A549 (cell line): ENCODE measurements around the gene TIMM44.

Experiments
- EP300 ChIP-seq, 2 experiments: fragments of >200 bp; sonication (Bioruptor Twin); formaldehyde crosslinking; IDR thresholded peaks; 2 replicates in 1 of 2; 3 replicates in 1 of 2; pipeline ENCODE4 v1.6.1; 2016 to 2017
- JUN ChIP-seq, 2 experiments: fragments of >200 bp; sonication (Bioruptor Twin); formaldehyde crosslinking; IDR thresholded peaks; 2 replicates in 1 of 2; 3 replicates in 1 of 2; pipeline ENCODE4 v1.6.1; 2016 to 2017
- KDM1A ChIP-seq: fragments of 200-600 bp; sonication (generic); IDR thresholded peaks from 2 replicates; pipeline ENCODE4 v1.6.1; 2016; ENCODE audit warnings: low read depth, mild to moderate bottlenecking
- MAFK ChIP-seq: fragments of 450-650 bp; IDR thresholded peaks from 2 replicates; pipeline ENCODE4 v1.6.1; 2014; ENCODE audit not compliant: partially characterized antibody
- MAZ ChIP-seq: fragments of 150-350 bp; IDR thresholded peaks from 2 replicates; pipeline ENCODE4 v1.6.1; 2014; ENCODE audit warnings: antibody characterized with exemption, low read depth, low read length, borderline replicate concordance
- POLR2A ChIP-seq: IDR thresholded peaks from 2 replicates; pipeline ENCODE4 v1.6.1; 2012; ENCODE audit warnings: mild to moderate bottlenecking, low read length
- USF2 ChIP-seq: fragments of 450-650 bp; IDR thresholded peaks from 2 replicates; pipeline ENCODE4 v1.6.1; 2014; ENCODE audit warnings: antibody characterized with exemption
- TF ChIP-seq, protein P1 (sequence below): fragments of >200 bp; sonication (Bioruptor Twin); formaldehyde crosslinking; IDR thresholded peaks from 3 replicates; pipeline ENCODE4 v1.5.1; 2016
- TF ChIP-seq, protein P2 (sequence below): fragments of >200 bp; sonication (Bioruptor Twin); formaldehyde crosslinking; IDR thresholded peaks from 3 replicates; pipeline ENCODE4 v1.6.1; 2016
- TF ChIP-seq, protein P3 (sequence below): fragments of 250-450 bp; sonication (Bioruptor Pico); IDR thresholded peaks from 2 replicates; pipeline ENCODE4 v1.5.0; 2020; ENCODE audit warnings: low read depth, mild to moderate bottlenecking, moderate library complexity

- TF ChIP-seq, protein P1, sequence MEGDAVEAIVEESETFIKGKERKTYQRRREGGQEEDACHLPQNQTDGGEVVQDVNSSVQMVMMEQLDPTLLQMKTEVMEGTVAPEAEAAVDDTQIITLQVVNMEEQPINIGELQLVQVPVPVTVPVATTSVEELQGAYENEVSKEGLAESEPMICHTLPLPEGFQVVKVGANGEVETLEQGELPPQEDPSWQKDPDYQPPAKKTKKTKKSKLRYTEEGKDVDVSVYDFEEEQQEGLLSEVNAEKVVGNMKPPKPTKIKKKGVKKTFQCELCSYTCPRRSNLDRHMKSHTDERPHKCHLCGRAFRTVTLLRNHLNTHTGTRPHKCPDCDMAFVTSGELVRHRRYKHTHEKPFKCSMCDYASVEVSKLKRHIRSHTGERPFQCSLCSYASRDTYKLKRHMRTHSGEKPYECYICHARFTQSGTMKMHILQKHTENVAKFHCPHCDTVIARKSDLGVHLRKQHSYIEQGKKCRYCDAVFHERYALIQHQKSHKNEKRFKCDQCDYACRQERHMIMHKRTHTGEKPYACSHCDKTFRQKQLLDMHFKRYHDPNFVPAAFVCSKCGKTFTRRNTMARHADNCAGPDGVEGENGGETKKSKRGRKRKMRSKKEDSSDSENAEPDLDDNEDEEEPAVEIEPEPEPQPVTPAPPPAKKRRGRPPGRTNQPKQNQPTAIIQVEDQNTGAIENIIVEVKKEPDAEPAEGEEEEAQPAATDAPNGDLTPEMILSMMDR, result no peak
- no peak for TF ChIP-seq POLR2A
- TF ChIP-seq MAFK, result no peak
- no peak for TF ChIP-seq JUN (IDR thresholded peaks at IDR 0.05)
- TF ChIP-seq, protein P2, sequence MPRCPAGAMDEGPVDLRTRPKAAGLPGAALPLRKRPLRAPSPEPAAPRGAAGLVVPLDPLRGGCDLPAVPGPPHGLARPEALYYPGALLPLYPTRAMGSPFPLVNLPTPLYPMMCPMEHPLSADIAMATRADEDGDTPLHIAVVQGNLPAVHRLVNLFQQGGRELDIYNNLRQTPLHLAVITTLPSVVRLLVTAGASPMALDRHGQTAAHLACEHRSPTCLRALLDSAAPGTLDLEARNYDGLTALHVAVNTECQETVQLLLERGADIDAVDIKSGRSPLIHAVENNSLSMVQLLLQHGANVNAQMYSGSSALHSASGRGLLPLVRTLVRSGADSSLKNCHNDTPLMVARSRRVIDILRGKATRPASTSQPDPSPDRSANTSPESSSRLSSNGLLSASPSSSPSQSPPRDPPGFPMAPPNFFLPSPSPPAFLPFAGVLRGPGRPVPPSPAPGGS, result no peak
- no peak for TF ChIP-seq USF2
- TF ChIP-seq, protein P3, sequence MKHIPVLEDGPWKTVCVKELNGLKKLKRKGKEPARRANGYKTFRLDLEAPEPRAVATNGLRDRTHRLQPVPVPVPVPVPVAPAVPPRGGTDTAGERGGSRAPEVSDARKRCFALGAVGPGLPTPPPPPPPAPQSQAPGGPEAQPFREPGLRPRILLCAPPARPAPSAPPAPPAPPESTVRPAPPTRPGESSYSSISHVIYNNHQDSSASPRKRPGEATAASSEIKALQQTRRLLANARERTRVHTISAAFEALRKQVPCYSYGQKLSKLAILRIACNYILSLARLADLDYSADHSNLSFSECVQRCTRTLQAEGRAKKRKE (CRISPR knock-in tag), result no peak
- TF ChIP-seq KDM1A, result no peak
- TF ChIP-seq MAZ, result no peak
- no peak for TF ChIP-seq EP300 (IDR thresholded peaks at IDR 0.05)
Measured at GRCh38 chr19:7900401-7900870, 43.0 kb downstream of the TIMM44 start.
